ENCODE data around the gene CWH43. TPM values are rescaled to one million over a fixed set of nuclear protein-coding genes. Genes with fewer than 3 reads are reported as not detected.
A peak's percentile ranks its signal among the peaks of the same experiment; 100 is the strongest.

Gene CWH43
- total and polyA plus RNA-seq, 2 of the 13 experiments (the other 11 are each of a cell fraction or from before 2014, with no cell fraction given): not detected

DNA sequence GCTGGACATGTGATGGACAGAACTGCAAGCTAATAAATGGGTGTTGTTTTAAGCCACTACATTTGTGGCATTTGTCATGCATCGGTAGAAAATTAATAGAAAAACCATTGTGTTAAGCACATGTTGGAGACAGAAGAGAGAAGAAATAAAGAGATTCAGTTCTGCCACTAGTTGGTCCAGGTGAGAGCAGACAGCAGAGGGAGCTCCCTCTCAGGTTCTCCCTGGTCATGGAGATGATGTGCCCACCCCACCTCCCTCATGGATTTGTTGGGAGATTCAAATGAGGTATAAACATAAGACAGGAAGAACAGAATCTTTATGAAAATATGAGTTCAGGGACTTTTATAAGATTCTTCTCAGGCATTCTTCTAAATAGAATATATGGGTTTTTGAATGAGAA, 42.7 kb upstream of the CWH43 start:
- peak; percentile 92 for ATAC-seq
- H2AFZ ChIP-seq (ENCODE audit: low read length): no peak overlapping the region
- CTCF ChIA-PET (ENCODE audit: low intra/inter-chr PET ratio, low total read pairs): interaction anchor here (1.2 kb wide), 1 partner anchor 20 kb away, joined by 8 read pairs; no protein-coding TSS in a partner anchor
- no peaks in the 10 kb centered on the region for H4K20me1 ChIP-seq (ENCODE audit: insufficient read depth, low read length)
- TF ChIP-seq STAG1 (CRISPR knock-in tag; IDR thresholded peaks at IDR 0.05) (peak; percentile 21; the same call in 1 of the 2 replicates), ZNF136 (CRISPR knock-in tag; IDR thresholded peaks at IDR 0.05; ENCODE audit: low read depth) (no peak), MXI1 (IDR thresholded peaks at IDR 0.05; ENCODE audit: borderline replicate concordance, low read depth, low read length) (no peak)
- TF ChIP-seq, protein P1, sequence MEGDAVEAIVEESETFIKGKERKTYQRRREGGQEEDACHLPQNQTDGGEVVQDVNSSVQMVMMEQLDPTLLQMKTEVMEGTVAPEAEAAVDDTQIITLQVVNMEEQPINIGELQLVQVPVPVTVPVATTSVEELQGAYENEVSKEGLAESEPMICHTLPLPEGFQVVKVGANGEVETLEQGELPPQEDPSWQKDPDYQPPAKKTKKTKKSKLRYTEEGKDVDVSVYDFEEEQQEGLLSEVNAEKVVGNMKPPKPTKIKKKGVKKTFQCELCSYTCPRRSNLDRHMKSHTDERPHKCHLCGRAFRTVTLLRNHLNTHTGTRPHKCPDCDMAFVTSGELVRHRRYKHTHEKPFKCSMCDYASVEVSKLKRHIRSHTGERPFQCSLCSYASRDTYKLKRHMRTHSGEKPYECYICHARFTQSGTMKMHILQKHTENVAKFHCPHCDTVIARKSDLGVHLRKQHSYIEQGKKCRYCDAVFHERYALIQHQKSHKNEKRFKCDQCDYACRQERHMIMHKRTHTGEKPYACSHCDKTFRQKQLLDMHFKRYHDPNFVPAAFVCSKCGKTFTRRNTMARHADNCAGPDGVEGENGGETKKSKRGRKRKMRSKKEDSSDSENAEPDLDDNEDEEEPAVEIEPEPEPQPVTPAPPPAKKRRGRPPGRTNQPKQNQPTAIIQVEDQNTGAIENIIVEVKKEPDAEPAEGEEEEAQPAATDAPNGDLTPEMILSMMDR (CRISPR knock-in tag; IDR thresholded peaks at IDR 0.05): peak; percentile 35
- H3K4me1 ChIP-seq (ENCODE audit: insufficient read depth, low read length): no peaks in the 10 kb centered on the region
- H3K79me2 ChIP-seq (ENCODE audit: insufficient read depth, low read length): no peaks in the 10 kb centered on the region
- POLR2A ChIA-PET: no interaction called here
- 0% methylated on average over 1 of the region's 1 CpG for WGBS (ENCODE audit: low lambda C conversion rate)
- intact Hi-C loops (cut with micrococcal nuclease; ENCODE audit: unreplicated experiment): no loop called here
- peak; percentile 22 for DNase-seq (ENCODE audit: low spot score)
- in situ Hi-C loops (cut with HindIII; ENCODE audit: extremely low pct_ligation_motif_present, low pct_unique_long_range_greater_than_20kb): no loop called here
- no peaks in the 10 kb centered on the region for H3K36me3 ChIP-seq (replicated peaks in 1 of 2; ENCODE audit: control insufficient read depth in 1 of 2, insufficient read depth in 2 of 2, low read length in 2 of 2)
- H3K27me3 ChIP-seq (ENCODE audit: control insufficient read depth in 1 of 2, insufficient read depth in 2 of 2, low read length in 2 of 2): no peaks in the 10 kb centered on the region
- no TSS peak for BruUV-seq (replicated peaks)
- H3K4me2 ChIP-seq (ENCODE audit: low read depth, low read length): no peak overlapping the region
- H3K4me3 ChIP-seq (replicated peaks in 1 of 3; ENCODE audit: insufficient read depth in 1 of 3, low read depth in 2 of 3, low read length in 3 of 3): no peak overlapping the region
- H3K27ac ChIP-seq (ENCODE audit: extremely low read length, insufficient read depth, low read length): no peak overlapping the region
- 0 out of 2 replicates have a peak, but pooled peaks cover 2% of the 10 kb centered on the region for H3K9me3 ChIP-seq (ENCODE audit: low read length)
- no peak overlapping the region for H3K9ac ChIP-seq (ENCODE audit: insufficient read depth, low read depth, low read length)
- FAIRE-seq: peak; percentile 58

DNA sequence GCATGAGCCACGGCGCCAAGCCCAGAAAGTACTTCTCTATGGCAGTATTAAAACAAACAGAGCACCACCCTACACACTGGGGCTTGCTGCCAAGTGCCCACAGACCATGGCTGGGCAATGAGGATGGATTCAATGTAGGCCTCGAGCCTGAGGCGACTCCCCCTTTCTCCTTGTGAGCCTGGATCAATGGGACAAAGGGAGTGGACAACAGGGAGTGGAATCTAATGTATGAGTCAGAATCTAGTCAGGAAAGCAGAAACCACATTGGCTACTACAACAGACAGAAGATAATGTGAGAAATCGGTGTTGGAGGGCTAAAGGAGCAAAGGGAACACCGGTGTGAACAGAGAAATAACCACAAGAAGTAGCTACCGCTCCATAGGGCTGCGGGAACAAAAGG, 41.8 kb upstream of the CWH43 start:
- FAIRE-seq: no peak
- BruUV-seq (replicated peaks): no TSS peak
- DNase-seq (ENCODE audit: low spot score): no peak
- in situ Hi-C loops (cut with HindIII; ENCODE audit: extremely low pct_ligation_motif_present, low pct_unique_long_range_greater_than_20kb): no loop called here
- no peak overlapping the region for H3K4me2 ChIP-seq (ENCODE audit: low read depth, low read length)
- ChIA-PET POLR2A (no interaction called here), CTCF (ENCODE audit: low intra/inter-chr PET ratio, low total read pairs) (no interaction called here)
- WGBS (ENCODE audit: low lambda C conversion rate): 36% methylated on average over 8 of the region's 8 CpGs
- H3K4me3 ChIP-seq (replicated peaks in 1 of 3; ENCODE audit: insufficient read depth in 1 of 3, low read depth in 2 of 3, low read length in 3 of 3): no peak overlapping the region
- no peaks in the 10 kb centered on the region for H3K79me2 ChIP-seq (ENCODE audit: insufficient read depth, low read length)
- no peak overlapping the region for H3K9ac ChIP-seq (ENCODE audit: insufficient read depth, low read depth, low read length)
- H3K27ac ChIP-seq (ENCODE audit: extremely low read length, insufficient read depth, low read length): no peak overlapping the region
- intact Hi-C loops (cut with micrococcal nuclease; ENCODE audit: unreplicated experiment): no loop called here
- H2AFZ ChIP-seq (ENCODE audit: low read length): no peak overlapping the region
- H3K4me1 ChIP-seq (ENCODE audit: insufficient read depth, low read length): no peaks in the 10 kb centered on the region
- no peaks in the 10 kb centered on the region for H3K27me3 ChIP-seq (ENCODE audit: control insufficient read depth in 1 of 2, insufficient read depth in 2 of 2, low read length in 2 of 2)
- no peaks in the 10 kb centered on the region for H4K20me1 ChIP-seq (ENCODE audit: insufficient read depth, low read length)
- H3K36me3 ChIP-seq (replicated peaks in 1 of 2; ENCODE audit: control insufficient read depth in 1 of 2, insufficient read depth in 2 of 2, low read length in 2 of 2): no peaks in the 10 kb centered on the region
- H3K9me3 ChIP-seq (ENCODE audit: low read length): no peaks in the 10 kb centered on the region
- ATAC-seq: no peak; the same call in 2 of the 3 replicates
- no peak for TF ChIP-seq ZNF644 (CRISPR knock-in tag; IDR thresholded peaks at IDR 0.05; ENCODE audit: low read depth)
- TF ChIP-seq CEBPG (CRISPR knock-in tag; IDR thresholded peaks at IDR 0.05): no peak
- TF ChIP-seq, protein P2, sequence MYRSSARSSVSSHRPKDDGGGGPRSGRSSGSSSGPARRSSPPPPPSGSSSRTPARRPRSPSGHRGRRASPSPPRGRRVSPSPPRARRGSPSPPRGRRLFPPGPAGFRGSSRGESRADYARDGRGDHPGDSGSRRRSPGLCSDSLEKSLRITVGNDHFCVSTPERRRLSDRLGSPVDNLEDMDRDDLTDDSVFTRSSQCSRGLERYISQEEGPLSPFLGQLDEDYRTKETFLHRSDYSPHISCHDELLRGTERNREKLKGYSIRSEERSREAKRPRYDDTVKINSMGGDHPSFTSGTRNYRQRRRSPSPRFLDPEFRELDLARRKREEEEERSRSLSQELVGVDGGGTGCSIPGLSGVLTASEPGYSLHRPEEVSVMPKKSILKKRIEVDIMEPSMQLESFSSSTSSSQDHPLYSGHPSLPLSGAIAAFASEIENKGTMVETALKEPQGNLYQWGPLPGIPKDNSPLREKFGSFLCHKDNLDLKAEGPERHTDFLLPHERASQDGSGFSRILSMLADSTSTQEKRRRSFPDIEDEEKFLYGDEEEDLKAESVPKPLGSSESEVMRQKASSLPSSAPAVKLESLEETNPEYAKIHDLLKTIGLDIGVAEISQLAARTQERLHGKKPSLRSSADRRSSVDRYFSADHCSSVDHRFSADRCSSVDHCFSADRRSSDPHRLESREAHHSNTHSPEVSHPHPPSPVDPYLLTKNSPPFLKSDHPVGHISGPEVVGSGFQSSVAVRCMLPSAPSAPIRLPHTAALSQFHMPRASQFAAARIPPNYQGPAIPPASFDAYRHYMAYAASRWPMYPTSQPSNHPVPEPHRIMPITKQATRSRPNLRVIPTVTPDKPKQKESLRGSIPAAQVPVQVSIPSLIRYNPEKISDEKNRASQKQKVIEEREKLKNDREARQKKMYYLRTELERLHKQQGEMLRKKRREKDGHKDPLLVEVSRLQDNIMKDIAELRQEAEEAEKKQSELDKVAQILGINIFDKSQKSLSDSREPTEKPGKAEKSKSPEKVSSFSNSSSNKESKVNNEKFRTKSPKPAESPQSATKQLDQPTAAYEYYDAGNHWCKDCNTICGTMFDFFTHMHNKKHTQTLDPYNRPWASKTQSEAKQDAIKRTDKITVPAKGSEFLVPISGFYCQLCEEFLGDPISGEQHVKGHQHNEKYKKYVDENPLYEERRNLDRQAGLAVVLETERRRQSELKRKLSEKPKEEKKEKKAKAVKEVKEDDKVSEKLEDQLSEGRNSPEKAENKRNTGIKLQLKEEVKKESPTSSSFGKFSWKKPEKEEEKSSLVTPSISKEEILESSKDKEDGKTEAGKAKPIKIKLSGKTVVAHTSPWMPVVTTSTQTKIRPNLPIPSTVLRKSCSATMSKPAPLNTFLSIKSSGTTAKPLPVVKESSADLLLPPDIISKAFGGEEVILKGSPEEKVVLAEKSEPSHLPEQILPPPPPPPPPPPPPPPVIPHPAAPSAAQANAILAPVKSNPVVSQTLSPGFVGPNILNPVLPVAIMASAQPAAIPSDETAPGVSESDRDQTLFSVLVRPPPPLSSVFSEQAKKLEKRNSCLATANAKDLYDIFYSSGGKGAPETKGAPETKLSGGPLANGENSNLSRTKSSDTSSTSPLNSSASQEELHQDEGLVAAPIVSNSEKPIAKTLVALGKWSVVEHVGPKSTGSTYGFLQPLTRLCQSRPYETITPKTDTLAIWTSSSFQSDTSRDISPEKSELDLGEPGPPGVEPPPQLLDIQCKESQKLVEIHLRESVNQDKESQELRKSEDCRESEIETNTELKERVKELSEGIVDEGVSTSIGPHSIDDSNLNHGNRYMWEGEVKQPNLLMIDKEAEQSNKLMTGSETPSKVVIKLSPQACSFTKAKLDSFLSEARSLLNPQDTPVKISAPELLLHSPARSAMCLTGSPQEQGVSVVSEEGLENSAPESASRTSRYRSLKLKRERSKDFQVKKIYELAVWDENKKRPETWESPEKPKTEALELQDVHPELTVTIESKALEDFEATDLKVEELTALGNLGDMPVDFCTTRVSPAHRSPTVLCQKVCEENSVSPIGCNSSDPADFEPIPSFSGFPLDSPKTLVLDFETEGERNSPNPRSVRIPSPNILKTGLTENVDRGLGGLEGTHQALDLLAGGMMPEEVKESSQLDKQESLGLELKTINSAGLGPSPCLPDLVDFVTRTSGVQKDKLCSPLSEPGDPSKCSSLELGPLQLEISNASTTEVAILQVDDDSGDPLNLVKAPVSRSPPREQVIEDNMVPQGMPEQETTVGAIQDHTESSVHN (CRISPR knock-in tag; IDR thresholded peaks at IDR 0.05): no peak
- TF ChIP-seq ZNF589 (CRISPR knock-in tag; conservative IDR thresholded peaks at IDR 0.05): no peak

All from HepG2 (cell line).